HG03520 (cell line): ENCODE data around the gene PTP4A2.

Experiments used
- ATAC-seq: cut with Tn5 transposase; IDR thresholded peaks from one replicate; pipeline ENCODE4 v1.9.1; 2021; ENCODE audit warnings: mild to moderate bottlenecking, moderate library complexity; ENCODE audit not compliant: unreplicated experiment

The PTP4A2 gene

GRCh38 chr1:31891280-31891679, 46.9 kb downstream of the PTP4A2 start:
- ATAC-seq, result no peak

- ATAC-seq, result no peak
Measured at GRCh38 chr1:31888291-31888690, 49.9 kb downstream of the PTP4A2 start.

GRCh38 chr1:31886866-31887265, 51.3 kb downstream of the PTP4A2 start:
- ATAC-seq, result no peak

- no peak for ATAC-seq
Measured at GRCh38 chr1:31885851-31886250, 52.3 kb downstream of the PTP4A2 start.

GRCh38 chr1:31883357-31883942, 54.7 kb downstream of the PTP4A2 start:
- no peak for ATAC-seq

- no peak for ATAC-seq
Measured at GRCh38 chr1:31881688-31882000, 56.5 kb downstream of the PTP4A2 start.

GRCh38 chr1:31880957-31881687, 57.0 kb downstream of the PTP4A2 start:
- ATAC-seq, result no peak

GRCh38 chr1:31879981-31880608, 58.1 kb downstream of the PTP4A2 start:
- no peak for ATAC-seq

GRCh38 chr1:31878058-31878457, 60.1 kb downstream of the PTP4A2 start:
- ATAC-seq, result no peak

GRCh38 chr1:31877544-31877943, 60.6 kb downstream of the PTP4A2 start:
- no peak for ATAC-seq

- no peak for ATAC-seq
Measured at GRCh38 chr1:31875636-31876236, 62.4 kb downstream of the PTP4A2 start.

GRCh38 chr1:31874942-31875341, 63.2 kb downstream of the PTP4A2 start:
- no peak for ATAC-seq

- no peak for ATAC-seq
Measured at GRCh38 chr1:31872658-31873636, 65.2 kb downstream of the PTP4A2 start.

GRCh38 chr1:31871703-31872102, 66.5 kb downstream of the PTP4A2 start:
- no peak for ATAC-seq

- no peak for ATAC-seq
Measured at GRCh38 chr1:31870086-31870736, 68.0 kb downstream of the PTP4A2 start.

GRCh38 chr1:31869449-31869848, 68.7 kb downstream of the PTP4A2 start:
- ATAC-seq, result no peak

GRCh38 chr1:31868862-31869261, 69.3 kb downstream of the PTP4A2 start:
- no peak for ATAC-seq

- ATAC-seq, result no peak
Measured at GRCh38 chr1:31867546-31867945, 70.6 kb downstream of the PTP4A2 start.

GRCh38 chr1:31866450-31867032, 71.6 kb downstream of the PTP4A2 start:
- ATAC-seq, result no peak
